ENCODE data around the gene MKNK1.

MKNK1 gene

DNA sequence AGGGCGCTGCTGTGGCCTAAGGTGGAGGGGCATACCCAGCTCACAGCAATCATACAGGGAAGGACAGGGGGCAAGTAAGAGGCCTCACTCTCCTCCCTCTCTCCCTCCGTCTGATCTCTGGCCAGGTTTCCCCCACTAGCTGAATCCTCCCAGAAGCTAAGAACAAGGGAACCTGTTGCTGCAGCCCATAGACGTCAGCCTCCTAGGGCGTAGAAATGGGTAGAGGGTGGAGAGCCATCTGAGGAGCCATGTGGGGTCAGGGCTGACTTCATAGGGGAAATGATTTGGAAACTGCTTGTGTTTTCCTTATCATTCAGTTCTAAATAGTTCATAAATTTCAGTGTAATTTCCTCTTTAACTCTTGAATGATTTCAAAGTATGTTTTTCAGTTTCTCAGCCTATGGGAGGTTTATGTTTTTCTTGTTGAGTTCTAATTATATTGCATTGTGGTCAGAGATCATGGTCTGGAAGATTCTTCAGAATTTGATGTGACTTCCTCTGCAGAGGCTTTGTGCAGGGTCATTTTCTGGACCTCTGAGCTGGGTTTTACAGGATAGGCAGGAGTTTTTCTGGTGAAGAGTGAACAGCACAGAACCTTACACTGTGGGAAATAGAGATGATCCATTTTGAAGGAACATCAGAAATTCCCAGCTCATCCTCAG lies 14.8 kb upstream of the MKNK1 start:
- DNase-seq, result no peak

DNA sequence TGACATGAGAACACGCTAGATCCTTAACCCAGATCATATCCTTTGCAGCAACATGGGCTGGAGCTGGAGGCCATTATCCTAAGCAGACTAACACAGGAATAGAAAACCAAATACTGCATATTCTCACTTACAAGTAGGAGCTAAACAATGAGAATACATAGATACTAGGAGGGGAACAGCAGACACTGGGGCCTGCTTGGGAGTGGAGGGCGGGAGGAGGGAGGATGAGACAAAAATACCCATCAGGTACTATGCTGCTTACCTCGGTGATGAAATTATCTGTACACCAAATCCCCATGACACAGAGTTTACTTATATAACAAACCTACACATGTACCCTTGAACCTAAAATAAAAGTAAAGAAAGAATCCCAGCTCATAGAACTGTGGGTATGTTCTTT lies 13.8 kb upstream of the MKNK1 start:
- DNase-seq, result no peak

DNA sequence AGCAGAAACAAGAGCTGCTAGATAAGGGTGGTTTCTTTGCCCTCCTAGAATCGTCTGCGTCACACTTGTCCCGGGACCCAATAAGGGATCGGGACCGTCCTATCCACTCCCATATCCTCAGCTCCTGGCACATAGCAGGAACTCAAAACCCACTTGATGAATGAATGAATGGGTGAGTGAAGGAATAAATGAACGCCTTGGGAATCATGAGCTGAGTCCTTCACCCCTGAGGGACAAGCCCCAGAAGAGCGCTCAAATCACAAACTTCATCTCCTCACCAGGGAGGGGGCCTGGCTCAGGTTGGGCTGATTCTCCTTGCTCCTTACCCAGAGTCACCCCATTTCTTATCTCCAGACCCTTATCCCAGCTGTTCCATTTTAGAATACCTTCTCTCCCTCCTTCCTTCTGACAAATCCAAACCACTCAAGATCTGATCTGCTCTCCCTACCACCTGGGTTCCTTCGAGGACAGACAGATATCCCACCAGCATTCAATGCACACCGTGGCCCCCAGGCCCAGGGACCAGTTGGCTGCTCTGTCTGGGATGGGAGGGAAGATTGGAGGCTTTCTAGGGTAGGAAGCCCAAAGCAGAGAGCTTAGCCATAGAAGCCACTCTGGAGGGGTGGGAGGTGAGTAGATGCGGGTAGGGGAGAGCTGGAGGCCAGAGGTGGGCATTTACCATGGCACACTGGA lies 13.2 kb upstream of the MKNK1 start:
- DNase-seq, result no peak

DNA sequence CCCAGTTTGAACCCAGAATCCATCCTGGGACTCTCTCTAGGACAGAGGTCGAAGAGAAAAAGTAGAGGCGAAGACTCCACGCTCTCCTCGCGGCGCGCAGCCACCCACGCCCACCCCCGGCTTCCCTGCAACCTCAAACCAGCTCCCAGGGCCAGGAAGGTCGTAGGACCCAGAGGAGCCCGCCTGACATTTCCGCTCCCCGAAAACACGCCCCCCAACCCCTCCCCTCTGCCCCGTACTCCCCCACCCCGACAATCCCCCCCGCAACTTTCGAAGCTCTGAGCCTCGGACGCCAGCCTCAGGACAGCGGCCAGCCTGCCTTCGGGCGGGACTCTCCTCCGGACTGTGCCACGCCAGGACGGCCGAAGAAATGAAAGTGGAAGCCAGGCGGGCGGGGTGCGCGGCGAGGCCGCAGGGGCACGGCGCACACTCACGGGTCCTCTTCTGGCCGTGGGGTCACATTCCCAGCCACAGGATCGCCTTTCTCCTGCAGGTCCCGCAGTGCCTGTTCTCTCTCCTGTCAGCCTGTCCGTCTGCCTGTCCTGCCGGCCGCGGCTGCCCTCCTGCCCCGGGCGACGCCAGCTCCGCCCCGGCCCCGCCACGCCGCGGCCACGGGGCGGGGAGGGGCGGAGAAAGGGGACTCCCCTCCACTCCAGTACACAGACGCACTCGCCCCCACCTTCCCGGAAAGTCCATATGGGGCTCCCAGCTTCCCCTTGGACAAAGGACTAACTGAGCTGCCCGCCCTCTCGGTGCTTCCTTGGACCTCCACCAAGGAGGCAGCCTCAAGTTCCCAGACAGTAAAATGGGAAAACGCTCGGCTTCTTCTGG lies 12.4 kb upstream of the MKNK1 start, which contains the start of gene MOB3C:
Gene MOB3C, minus strand, starts transcription at position 535 of the 831 bp plus-strand sequence. CDS start 3,490 bp downstream, outside the sequence.
- peak; percentile 52 for DNase-seq

DNA sequence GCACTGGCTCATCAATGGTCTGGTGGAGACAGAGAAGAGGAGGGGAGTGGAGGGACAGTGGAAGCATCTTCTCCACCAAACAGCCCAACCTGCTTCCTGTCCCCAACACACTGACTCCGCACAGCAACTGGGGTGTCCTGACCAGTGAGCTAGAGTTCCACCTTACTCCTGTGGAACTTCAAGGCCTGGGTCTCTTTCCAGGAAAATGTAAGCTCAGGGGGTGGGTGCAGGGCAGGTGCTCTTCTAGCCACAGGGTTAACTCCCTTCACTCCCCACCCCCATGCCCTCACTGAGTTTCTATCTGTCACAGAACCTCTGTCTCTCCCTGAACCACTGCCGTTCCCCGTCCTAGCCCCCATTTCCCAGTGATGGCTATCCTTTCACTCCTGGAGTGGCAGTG lies 11.7 kb upstream of the MKNK1 start:
- DNase-seq, result no peak

DNA sequence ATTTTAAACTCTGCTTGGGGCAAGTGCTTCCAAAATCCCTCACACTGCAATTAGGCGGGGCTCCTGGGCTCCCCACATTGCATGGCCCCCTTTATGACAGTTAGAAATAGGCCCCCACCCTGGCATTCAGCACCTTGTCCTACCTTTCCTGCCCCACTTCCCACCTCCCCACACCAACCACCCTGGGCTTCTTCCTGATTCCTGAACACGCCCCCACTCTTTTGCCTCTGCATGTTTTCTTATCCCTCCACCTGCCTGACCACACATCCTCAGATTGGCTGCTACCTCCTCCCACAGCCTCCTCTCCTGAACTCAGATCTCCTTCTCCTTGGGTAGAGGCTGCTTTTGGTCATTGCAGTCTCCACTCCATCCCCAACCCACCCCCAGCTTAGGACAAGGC lies 11.0 kb upstream of the MKNK1 start:
- DNase-seq, result no peak

DNA sequence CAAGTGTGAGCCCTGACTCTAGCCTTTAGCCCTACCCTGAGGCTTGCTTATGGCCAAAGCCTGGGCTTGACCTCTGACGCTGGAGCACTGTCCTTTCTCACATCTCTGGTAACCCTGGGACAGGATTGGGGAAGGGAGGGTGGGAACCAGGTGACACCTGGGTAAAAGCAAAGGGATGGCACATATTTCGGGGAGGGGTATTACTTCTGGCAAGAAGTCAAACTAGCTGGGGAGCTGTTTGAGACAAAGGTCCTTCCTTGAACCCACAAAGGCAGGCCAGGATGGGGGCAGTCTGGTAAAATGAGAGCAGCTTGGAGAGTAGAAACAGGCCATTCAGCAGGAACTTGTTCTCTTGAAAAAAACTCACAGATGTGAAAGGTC lies 10.5 kb upstream of the MKNK1 start:
- no peak for DNase-seq

DNA sequence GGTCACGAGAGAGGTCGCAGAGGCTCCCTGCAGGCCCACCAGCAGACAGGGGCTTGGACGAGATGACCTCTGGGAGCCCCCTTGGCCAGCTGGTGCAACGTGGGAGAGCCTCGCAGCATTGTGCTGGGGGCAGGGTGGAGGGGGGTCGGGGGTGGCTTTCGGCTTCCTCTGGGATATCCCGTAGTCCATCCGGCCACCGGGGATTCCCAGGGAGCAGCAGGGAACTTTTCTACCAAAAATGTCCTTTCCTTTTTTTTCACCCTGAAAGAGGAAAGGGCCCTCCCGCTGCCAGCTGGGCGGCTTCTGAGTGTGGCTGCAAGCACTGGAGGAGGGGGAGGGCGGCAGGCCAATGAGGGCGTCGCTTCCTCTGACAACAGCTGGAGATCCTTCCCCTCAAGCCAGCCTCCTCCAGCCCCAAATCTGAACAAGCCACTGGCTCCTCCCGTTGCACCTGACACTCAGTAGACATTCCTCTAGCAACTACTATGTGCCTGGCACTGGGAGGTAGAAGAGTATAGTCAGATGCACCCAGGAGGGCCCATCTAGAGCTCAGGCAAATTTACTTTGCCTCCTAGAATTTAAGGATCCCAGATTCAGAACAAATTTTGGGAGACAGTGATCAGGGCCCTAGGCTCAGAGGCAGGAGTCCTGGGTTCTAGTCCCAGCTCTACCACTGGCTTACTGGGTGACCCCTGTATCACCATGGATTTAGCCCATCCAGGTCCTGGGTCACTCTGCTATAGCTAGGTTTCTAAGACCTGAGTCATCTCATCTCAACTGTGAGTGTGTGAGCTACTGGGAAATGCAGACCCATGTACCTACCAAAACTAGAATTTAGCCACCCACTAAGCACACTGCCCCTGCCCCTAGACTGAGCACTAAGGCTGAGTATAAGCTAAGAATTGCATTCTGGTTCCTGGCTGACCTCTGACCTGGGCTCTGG lies 9.9 kb upstream of the MKNK1 start:
- peak; percentile 71 for DNase-seq

DNA sequence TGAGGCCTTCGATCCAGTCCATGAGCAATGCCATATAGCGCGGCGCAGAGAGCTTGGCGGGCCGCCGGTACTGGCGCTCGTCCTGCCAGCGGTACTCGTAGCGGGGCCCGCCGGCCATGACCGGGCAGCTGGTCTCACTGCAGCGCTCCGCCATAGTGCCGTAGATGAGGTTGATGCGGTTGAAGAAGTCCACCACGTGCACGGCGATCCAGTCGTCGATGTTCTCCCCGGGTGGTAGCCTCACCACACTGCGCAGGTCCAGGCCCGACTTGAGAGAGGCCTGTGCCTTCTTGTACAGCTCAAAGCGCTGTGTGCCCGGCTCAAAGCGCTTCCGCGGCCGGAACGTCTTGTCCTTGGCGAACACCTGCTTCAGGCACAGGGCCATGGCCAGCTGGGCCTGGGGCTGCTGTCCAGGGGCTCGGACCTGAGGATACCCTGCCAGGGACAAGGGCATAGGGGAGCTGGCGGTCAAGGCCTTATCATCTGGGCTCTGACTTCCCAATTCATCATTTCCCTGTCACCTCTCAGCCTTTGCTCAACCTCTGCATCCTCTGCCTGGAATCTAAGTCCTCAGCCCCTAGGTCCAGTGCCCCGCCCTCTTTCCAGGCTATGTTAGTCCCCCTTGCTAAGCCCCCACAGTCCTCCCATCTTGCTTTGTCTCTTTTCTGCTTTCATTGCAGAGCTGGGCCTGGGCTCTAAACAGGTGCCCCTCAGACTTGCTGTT lies 9.0 kb upstream of the MKNK1 start:
- no peak for DNase-seq

DNA sequence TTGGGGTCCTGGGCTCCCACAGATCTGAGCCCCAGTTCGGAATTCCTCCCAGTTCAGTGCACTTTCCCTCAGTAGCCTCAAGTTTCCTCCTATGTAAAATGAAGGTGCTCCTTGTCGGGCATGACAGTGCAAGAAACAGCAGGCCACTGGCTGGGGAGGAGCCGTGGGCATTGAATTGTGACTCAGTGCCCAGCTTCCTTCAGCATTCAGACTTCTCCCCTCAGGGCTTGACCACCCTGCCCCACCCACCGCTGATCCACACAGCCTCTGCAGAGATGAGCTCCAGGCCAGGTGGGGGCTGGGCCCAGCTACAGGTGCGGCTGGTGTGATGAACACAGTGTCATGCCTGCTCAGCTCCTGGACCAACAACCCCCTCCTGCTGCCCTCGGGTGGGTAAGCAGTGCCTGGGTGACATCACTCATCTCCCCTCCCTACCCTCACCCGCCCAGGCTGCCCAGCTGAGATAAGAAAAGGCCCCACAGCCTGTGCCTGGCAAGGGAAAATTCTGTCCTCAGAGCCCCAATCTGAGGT lies 7.7 kb upstream of the MKNK1 start:
- DNase-seq, result peak; percentile 78

DNA sequence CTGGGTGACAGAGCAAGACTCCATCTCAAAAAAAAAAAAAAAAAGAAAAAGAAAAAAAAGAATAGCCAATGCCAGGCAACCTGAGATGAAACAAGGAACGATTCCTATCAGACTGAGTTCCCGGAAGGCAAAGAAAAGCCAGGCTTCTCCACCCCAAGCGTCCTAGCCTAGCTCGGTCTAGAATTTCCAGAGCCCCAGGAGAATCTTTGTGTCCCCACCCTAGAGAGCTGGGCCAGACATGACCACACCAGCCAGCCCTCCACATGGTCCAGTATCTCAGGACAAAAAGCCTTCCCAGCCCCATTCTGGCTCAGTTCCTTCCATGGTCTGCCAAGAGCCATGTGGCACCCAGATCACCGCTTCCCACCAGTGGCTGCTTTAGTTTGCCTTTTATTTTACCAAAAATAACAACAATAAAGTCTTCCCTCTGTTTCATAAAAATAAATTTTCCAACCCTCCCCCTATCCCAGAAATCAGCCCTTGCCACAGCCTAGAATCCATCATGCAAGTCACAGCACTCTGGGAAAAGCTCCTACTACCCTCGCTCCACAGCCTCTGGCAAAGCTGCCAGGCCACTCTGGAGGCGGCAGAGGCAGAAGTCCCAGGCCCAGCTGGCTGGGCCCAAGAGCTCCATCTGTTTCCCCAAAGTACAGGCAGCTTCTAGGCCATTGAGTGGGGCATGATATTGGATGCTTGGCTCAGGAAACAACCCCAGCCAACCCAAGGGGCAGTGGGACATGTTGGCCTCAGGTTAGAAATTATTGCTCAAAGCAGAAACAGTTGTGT lies 3.5 kb upstream of the MKNK1 start:
- no peak for DNase-seq

DNA sequence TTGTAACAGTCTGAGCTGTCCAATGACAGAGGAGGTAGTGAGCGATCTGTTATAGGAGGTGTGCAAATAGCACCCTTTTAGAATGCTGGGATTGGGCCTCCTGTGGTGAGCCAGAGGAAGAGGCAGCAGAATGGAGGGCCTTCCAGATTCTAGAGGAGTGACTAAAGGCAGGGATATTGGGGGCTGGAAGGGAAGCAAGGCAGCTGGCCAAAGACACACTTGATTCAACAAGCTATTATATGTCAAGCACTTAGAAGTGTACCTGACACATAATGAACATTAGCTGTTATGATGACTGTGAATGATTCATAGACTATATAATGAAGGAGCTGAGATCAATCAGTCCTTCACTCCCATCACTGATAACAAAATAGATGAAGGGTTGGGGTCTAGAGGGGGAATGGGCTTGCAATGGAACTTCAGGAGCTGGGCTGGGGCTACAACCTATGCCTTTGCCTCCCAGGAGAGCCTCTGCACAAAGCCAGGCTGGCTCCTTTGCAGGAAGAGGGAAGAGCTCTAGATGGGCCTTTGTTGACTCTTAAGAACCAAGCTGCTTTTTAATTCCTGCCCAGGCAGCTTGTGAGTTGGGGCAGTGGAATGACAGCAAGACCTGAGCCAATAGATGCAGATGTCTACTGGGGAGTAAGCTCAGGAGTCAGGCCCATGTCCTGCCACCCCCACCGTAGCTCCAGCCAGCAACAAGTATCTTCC lies 2.3 kb upstream of the MKNK1 start:
- DNase-seq, result no peak

DNA sequence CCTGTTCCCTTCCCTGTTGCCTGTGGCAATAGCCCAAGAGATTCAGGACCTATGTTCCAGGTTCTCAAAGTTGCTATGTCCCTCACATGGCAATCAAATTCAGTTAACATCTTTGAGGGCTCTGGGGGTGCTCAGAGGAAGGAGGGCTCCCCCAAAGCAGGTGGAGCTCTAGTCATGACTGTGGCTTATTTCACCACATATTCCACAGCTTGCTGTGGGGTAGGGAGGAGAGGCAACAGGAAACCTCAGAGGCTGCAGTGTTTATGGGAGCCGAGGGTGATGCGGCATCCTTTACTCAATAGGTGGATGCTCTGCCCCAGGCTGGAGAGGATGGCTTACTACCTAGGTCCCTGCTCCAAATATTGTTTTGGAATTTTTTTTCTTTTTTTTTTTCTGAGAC lies 1.2 kb upstream of the MKNK1 start:
- no peak for DNase-seq

DNA sequence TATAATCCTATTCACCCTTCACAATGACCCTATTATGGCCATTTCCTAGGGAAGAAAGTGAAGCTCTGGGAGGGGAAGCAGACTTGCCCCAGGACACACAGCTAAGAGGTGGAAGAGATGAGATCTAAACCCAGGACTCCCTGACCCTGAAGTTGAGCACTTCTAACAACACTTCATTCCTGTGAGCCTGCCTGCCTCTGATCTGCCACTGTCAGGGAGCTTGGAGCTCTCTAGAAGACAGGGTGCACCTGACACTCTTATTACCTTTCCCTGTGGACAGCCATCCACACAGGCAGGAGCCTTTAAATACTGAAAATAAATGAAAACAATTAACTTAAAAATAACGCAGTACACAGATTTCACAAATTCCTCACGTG lies 599 bp downstream of the MKNK1 start:
- no peak for DNase-seq

DNA sequence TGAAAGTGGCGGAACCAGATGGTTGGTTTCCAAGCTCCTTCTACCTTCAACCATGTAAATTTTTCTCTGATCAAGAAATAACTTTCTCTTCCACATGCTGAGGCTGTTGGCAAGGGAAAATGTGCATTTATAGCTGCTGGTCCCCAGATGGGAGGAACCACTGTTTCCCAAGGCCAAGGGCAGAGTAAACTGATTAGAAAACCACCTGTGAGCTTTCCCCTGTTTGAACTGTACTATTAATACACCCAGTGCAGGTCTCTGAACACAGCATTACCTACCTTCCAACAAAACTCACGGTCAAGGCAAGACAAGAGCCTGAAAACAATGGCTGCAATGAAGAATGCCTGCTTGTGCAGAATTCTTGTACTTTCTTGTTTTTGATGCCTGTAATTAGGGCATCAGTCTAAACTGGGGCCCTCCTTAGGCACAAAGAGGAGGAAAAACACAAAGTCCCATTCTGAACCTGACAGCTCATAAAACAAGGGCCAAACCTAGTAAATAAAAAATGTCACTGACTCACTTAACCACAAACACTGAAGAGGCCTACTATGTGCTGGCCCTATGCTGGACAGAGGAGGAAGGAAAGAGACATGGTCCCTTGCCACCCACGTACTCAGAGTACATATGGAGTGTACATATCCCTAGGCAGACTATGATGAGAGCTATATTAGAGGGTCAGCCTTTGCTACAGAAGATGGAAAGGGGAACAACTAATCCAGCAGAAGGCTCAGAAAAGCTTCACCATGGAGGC lies 2.6 kb downstream of the MKNK1 start:
- no peak for DNase-seq

DNA sequence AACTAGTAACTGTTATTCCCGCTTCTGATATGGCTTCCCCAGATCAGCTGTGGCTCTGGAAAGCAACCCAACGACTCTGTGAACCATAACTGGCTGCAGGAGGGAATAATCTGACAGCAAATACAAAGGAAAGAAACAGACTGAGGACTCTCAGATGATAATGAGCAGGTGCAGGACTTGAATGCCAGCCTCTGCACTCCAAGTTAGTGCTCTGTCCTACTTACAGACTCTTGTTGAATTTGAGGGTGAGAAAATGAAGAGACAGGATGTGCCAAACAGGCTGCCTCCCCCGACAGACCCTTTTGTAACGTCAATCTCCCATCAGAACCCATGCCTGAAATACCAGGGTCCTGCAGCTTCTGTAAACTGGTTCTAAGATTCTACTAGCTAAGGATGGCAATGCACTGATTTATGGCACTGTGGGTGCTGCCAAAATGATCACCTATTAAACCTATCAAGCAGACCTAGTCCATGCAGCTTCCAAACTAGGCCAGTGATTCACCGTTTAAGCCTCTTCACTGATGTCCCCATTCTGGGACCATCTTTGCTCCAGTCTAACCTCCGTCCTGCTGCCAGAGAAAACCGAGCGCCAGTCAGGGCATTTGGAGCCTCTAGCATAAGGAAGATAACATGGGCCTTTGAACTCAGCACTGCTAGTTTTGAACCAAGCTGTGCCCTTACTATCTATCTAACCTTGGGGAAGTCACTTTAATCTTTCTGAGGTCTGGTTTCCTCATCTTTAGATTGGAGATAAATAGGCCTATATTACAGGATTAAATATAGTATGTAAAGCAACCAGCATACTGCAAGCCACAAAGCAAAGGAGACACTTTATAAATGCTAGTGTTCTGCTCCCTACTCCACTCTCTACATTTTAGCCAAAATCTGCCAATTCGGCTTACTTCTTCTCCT lies 4.8 kb downstream of the MKNK1 start:
- no peak for DNase-seq

DNA sequence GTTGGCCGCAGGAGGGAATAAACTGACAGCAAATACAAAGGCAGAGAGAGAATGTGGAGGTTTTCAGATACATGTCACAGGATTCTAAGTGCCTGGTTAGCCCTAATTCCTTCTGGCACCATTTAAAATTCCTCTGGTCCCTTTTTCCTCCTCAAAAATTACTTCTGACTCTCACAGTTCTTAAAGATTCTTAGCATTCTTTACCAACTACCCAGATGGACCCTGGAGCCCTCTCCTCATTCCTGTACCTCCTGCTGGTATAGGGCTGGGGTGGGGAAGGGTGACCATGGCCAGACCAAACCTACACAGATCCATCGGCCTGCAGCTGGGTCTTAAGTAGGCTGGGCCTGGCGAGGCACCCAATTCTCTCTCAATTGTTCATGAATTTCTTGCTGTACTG lies 7.2 kb downstream of the MKNK1 start:
- no peak for DNase-seq

DNA sequence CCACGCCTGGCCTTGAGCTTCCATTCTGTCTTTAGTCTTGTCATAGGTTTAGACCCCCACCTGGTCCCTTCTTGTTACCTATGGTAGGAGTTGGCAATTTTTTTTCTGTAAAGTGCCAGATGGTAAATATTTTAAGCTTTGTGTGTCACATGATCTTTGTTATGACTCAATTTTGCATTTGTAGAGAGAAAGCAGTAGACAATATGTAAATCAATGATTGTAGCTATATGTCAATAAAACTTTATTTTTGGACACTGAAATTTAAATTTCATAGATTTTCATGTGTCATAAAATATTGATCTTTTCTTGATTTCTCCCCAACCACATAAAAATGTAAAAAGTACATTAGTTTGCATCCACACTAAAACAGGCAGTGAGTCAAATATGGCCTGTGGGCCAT lies 8.0 kb downstream of the MKNK1 start:
- no peak for DNase-seq

Data from NCI-H69 (cell line).